ENCODE data around the gene GSK3B. TPM values are rescaled to one million over a fixed set of nuclear protein-coding genes. Genes with fewer than 3 reads are reported as not detected.

The GSK3B gene
- total RNA-seq, 1 experiment from 2014 or later: 50.0 TPM

DNA sequence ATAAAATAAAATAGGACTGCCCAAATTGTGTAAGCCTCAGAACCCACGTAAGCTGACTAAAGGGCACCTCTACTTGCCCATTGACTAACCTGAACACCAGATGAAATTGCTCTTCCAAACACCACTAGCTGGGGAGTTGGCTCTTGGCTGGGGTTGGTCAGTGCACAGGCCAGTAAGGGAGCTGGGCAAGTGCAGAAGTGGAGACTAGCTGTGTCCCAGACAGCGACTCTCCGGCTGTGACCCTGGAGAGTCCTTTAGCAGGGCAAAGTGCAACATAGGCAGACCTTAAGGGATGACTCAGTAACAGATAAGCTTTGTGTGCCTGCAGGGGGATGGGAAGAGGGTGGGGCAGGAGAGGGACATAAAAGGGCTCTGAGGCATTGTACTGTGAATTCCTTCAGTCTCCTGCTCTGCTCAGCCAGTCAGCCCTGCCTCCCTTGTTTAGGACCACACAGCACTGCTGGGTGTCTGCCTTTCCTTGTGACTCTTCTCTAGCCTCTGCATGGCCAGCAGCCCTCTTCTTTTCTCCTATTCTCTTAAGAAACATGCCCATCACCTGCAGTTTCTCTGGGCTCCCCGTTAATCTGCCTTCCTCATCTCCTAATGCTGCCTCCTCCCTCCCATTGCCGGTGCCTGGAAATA is 299.2 kb downstream of the GSK3B start:
- CTCF ChIA-PET: no interaction called here
- Histone ChIP-seq H3K9me2 (ENCODE audit: insufficient read depth) (no peaks in the 10 kb centered on the region), H2AFZ (ENCODE audit: low read depth, low read length, poor library complexity, severe bottlenecking) (peak overlapping the region; percentile 60), H3K36me3 (ENCODE audit: control insufficient read depth in 1 of 2, insufficient read depth in 2 of 2, low read length in 2 of 2) (no peaks in the 10 kb centered on the region), H3K9me3 (ENCODE audit: control insufficient read depth in 1 of 2, insufficient read depth in 1 of 2, low read depth in 1 of 2, low read length in 2 of 2) (no peaks in the 10 kb centered on the region), H3K4me2 (ENCODE audit: low read length) (peak overlapping the region; percentile 80), H3K9ac (ENCODE audit: low read length) (no peak overlapping the region), H3K79me2 (ENCODE audit: insufficient read depth, low read length) (no peaks in the 10 kb centered on the region), H3K27ac (ENCODE audit: low read depth, low read length) (no peak overlapping the region), H3K27me3 (ENCODE audit: insufficient read depth, low read length) (no peaks in the 10 kb centered on the region), H4K20me1 (ENCODE audit: insufficient read depth) (no peaks in the 10 kb centered on the region), H3K4me1 (ENCODE audit: control insufficient read depth in 1 of 2, insufficient read depth in 2 of 2, low read length in 2 of 2) (peaks cover 12 to 16% of the 10 kb centered on the region in 2 experiments; a peak in 3 of 4 replicates), H3K4me3 (replicated peaks in 1 of 2; ENCODE audit: low read depth in 1 of 2, low read length in 2 of 2) (peak overlapping the region in 1 of 2 experiments; percentile 36; a peak in 2 of 4 replicates)
- TF ChIP-seq CEBPB (IDR thresholded peaks at IDR 0.05; ENCODE audit: low read depth) (no peak), EGR1 (IDR thresholded peaks at IDR 0.05; ENCODE audit: low read depth) (no peak), SRF (IDR thresholded peaks at IDR 0.05; ENCODE audit: low read depth) (no peak), SP1 (IDR thresholded peaks at IDR 0.05; ENCODE audit: low read depth) (peak; percentile 31), TCF7L2 (IDR thresholded peaks at IDR 0.05; ENCODE audit: borderline replicate concordance, extremely low read depth, insufficient read depth, insufficient read length) (peak; percentile 79), ZFX (IDR thresholded peaks at IDR 0.05) (no peak), POLR2AphosphoS5 (IDR thresholded peaks at IDR 0.05; ENCODE audit: low read depth, low read length) (no peak), EZH2phosphoT487 (IDR thresholded peaks at IDR 0.05; ENCODE audit: borderline replicate concordance) (no peak), RAD21 (IDR thresholded peaks at IDR 0.05; ENCODE audit: low read depth) (no peak), SIN3A (IDR thresholded peaks at IDR 0.05; ENCODE audit: low read depth) (no peak), JUND (IDR thresholded peaks at IDR 0.05) (0 out of 2 replicates have a peak, but pooled peaks have one; percentile 37), ZNF274 (IDR thresholded peaks at IDR 0.05; ENCODE audit: low read depth, low read length) (no peak), ELF1 (IDR thresholded peaks at IDR 0.05; ENCODE audit: borderline replicate concordance, low read depth) (no peak), CBX3 (IDR thresholded peaks at IDR 0.05; ENCODE audit: low read depth) (no peak), FOSL1 (IDR thresholded peaks at IDR 0.05; ENCODE audit: low read depth) (peak; percentile 47), POLR2A (IDR thresholded peaks at IDR 0.05; ENCODE audit: borderline replicate concordance, extremely low read depth, insufficient read depth, insufficient read length) (no peak)
- TF ChIP-seq, protein P1, sequence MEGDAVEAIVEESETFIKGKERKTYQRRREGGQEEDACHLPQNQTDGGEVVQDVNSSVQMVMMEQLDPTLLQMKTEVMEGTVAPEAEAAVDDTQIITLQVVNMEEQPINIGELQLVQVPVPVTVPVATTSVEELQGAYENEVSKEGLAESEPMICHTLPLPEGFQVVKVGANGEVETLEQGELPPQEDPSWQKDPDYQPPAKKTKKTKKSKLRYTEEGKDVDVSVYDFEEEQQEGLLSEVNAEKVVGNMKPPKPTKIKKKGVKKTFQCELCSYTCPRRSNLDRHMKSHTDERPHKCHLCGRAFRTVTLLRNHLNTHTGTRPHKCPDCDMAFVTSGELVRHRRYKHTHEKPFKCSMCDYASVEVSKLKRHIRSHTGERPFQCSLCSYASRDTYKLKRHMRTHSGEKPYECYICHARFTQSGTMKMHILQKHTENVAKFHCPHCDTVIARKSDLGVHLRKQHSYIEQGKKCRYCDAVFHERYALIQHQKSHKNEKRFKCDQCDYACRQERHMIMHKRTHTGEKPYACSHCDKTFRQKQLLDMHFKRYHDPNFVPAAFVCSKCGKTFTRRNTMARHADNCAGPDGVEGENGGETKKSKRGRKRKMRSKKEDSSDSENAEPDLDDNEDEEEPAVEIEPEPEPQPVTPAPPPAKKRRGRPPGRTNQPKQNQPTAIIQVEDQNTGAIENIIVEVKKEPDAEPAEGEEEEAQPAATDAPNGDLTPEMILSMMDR (IDR thresholded peaks at IDR 0.05 in 2 of 3, conservative IDR thresholded peaks at IDR 0.05 in 1 of 3; ENCODE audit: borderline replicate concordance in 1 of 3, insufficient read depth in 1 of 3, low read depth in 2 of 3, low read length in 2 of 3): no peak
- TF ChIP-seq, protein P2, sequence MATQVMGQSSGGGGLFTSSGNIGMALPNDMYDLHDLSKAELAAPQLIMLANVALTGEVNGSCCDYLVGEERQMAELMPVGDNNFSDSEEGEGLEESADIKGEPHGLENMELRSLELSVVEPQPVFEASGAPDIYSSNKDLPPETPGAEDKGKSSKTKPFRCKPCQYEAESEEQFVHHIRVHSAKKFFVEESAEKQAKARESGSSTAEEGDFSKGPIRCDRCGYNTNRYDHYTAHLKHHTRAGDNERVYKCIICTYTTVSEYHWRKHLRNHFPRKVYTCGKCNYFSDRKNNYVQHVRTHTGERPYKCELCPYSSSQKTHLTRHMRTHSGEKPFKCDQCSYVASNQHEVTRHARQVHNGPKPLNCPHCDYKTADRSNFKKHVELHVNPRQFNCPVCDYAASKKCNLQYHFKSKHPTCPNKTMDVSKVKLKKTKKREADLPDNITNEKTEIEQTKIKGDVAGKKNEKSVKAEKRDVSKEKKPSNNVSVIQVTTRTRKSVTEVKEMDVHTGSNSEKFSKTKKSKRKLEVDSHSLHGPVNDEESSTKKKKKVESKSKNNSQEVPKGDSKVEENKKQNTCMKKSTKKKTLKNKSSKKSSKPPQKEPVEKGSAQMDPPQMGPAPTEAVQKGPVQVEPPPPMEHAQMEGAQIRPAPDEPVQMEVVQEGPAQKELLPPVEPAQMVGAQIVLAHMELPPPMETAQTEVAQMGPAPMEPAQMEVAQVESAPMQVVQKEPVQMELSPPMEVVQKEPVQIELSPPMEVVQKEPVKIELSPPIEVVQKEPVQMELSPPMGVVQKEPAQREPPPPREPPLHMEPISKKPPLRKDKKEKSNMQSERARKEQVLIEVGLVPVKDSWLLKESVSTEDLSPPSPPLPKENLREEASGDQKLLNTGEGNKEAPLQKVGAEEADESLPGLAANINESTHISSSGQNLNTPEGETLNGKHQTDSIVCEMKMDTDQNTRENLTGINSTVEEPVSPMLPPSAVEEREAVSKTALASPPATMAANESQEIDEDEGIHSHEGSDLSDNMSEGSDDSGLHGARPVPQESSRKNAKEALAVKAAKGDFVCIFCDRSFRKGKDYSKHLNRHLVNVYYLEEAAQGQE (IDR thresholded peaks at IDR 0.05; ENCODE audit: low read depth): no peak
- TF ChIP-seq, protein P3, sequence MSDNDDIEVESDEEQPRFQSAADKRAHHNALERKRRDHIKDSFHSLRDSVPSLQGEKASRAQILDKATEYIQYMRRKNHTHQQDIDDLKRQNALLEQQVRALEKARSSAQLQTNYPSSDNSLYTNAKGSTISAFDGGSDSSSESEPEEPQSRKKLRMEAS (IDR thresholded peaks at IDR 0.05): no peak
- TF ChIP-seq, protein P4, sequence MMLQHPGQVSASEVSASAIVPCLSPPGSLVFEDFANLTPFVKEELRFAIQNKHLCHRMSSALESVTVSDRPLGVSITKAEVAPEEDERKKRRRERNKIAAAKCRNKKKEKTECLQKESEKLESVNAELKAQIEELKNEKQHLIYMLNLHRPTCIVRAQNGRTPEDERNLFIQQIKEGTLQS (IDR thresholded peaks at IDR 0.05): no peak
- TF ChIP-seq, protein P5, sequence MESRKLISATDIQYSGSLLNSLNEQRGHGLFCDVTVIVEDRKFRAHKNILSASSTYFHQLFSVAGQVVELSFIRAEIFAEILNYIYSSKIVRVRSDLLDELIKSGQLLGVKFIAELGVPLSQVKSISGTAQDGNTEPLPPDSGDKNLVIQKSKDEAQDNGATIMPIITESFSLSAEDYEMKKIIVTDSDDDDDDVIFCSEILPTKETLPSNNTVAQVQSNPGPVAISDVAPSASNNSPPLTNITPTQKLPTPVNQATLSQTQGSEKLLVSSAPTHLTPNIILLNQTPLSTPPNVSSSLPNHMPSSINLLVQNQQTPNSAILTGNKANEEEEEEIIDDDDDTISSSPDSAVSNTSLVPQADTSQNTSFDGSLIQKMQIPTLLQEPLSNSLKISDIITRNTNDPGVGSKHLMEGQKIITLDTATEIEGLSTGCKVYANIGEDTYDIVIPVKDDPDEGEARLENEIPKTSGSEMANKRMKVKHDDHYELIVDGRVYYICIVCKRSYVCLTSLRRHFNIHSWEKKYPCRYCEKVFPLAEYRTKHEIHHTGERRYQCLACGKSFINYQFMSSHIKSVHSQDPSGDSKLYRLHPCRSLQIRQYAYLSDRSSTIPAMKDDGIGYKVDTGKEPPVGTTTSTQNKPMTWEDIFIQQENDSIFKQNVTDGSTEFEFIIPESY (IDR thresholded peaks at IDR 0.05; ENCODE audit: extremely low read depth, insufficient replicate concordance, low read length): no peak
- DNase-seq (ENCODE audit: low read depth, low spot score) (peak; percentile 22), ATAC-seq (peak; percentile 90)
- no TSS peak for BruUV-seq (replicated peaks)
- POLR2A ChIA-PET: interaction anchor here (0.6 kb wide), 1 partner anchor 74 kb away, joined by 3 read pairs; no protein-coding TSS in a partner anchor
- RAD21 ChIA-PET (ENCODE audit: low non-redundant PET in 1 of 2, low total read pairs in 2 of 2, uncharacterized antibody in 2 of 2, unreplicated experiment in 2 of 2): no interaction called here
- intact Hi-C loops (cut with micrococcal nuclease): no loop called here

Measured in HCT116 (cell line).